ENCODE results near the gene DGKD. TPM values are rescaled to one million over a fixed set of nuclear protein-coding genes. Genes with fewer than 3 reads are reported as not detected.

DGKD gene
- total and polyA plus RNA-seq, 2 donors (not counting 1 experiment from before 2014, with no cell fraction given), result 224 to 396 TPM

DNA sequence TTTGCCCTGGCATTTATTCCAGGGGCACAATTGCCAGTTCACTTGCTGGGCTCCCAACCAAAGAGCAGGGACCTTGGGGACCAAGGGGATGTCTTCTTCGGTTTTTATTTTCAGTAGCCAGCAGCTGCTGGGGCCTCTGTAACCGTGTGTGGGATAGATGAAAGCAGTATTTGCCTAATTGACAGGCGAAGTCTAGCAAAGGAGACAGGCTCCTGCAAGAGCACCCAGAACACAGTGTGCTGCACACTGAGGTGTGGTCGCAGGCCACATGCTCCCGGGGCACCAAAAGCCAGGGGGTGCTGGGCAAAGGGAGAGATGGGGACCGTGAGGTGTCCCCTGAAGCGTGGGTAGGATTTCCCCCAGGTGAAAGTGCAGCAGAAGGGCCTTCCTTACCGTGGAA lies 41.4 kb upstream of the DGKD start:
- peak overlapping the region; percentile 57 for H3K27ac Mint-ChIP-seq
- DNase-seq (no peak), ATAC-seq (ENCODE audit: low read depth) (no peak)
- Histone ChIP-seq H3K4me2 (replicated peaks; ENCODE audit: low read depth, low read length, poor library complexity, severe bottlenecking) (peak overlapping the region; percentile 21), H3K36me3 (replicated peaks in 1 of 2; ENCODE audit: control extremely low read depth in 1 of 2, control insufficient read depth in 1 of 2, extremely low read depth in 1 of 2, insufficient read depth in 2 of 2, low read length in 1 of 2) (no peaks in the 10 kb centered on the region), H3K4me3 (ENCODE audit: control extremely low read depth in 1 of 5, extremely low read depth in 1 of 5, insufficient read depth in 1 of 5, low read depth in 2 of 5, low read length in 4 of 5) (no peak overlapping the region), H3K9me3 (ENCODE audit: control extremely low read depth in 1 of 3, control insufficient read depth in 2 of 3, insufficient read depth in 1 of 3, low read length in 2 of 3) (peaks cover 0 to 5% (median 0%) of the 10 kb centered on the region in 3 donors), H3K27ac (ENCODE audit: low read length in 2 of 2) (no peak overlapping the region), H3K9ac (ENCODE audit: low read length) (no peak overlapping the region), H3K27me3 (replicated peaks in 1 of 4; ENCODE audit: control extremely low read depth in 1 of 4, control insufficient read depth in 3 of 4, insufficient read depth in 4 of 4, low read length in 3 of 4) (no peaks in the 10 kb centered on the region), H3K4me1 (ENCODE audit: control insufficient read depth in 2 of 2, insufficient read depth in 2 of 2, low read length in 2 of 2) (peaks cover 22 to 35% of the 10 kb centered on the region in 2 donors), H3K79me2 (ENCODE audit: control insufficient read depth, insufficient read depth, low read length) (no peaks in the 10 kb centered on the region), H2AFZ (ENCODE audit: insufficient read depth, low read depth, low read length, poor library complexity, severe bottlenecking) (peak overlapping the region; percentile 16), H4K20me1 (ENCODE audit: control insufficient read depth, insufficient read depth, low read length, poor library complexity, severe bottlenecking) (no peaks in the 10 kb centered on the region)
- no peaks in the 10 kb centered on the region for H3K9me3 Mint-ChIP-seq (ENCODE audit: insufficient read depth)
- H3K27me3 Mint-ChIP-seq, result no peaks in the 10 kb centered on the region
- CTCF ChIA-PET, result interaction anchor here (0.7 to 0.9 kb wide), 2 partner anchors 25 to 72 kb away, joined by 3 to 4 read pairs; no protein-coding TSS in a partner anchor
- intact Hi-C loops (cut with micrococcal nuclease), result no loop called here
- 29% methylated on average over 7 of the region's 8 CpGs for WGBS (ENCODE audit: insufficient coverage)
- peaks cover 43% of the 10 kb centered on the region for H3K4me1 Mint-ChIP-seq
- H3K4me3 Mint-ChIP-seq, result no peak overlapping the region
- POLR2A ChIA-PET, result interaction anchor here (0.6 to 1.2 kb wide), 2 partner anchors 36 to 113 kb away, joined by 4 to 5 read pairs; no protein-coding TSS in a partner anchor
- TF ChIP-seq, protein P1, sequence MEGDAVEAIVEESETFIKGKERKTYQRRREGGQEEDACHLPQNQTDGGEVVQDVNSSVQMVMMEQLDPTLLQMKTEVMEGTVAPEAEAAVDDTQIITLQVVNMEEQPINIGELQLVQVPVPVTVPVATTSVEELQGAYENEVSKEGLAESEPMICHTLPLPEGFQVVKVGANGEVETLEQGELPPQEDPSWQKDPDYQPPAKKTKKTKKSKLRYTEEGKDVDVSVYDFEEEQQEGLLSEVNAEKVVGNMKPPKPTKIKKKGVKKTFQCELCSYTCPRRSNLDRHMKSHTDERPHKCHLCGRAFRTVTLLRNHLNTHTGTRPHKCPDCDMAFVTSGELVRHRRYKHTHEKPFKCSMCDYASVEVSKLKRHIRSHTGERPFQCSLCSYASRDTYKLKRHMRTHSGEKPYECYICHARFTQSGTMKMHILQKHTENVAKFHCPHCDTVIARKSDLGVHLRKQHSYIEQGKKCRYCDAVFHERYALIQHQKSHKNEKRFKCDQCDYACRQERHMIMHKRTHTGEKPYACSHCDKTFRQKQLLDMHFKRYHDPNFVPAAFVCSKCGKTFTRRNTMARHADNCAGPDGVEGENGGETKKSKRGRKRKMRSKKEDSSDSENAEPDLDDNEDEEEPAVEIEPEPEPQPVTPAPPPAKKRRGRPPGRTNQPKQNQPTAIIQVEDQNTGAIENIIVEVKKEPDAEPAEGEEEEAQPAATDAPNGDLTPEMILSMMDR (IDR thresholded peaks at IDR 0.05), result no peak
- TF ChIP-seq EZH2 (IDR thresholded peaks at IDR 0.05; ENCODE audit: borderline replicate concordance, insufficient read depth, low read depth, low read length, poor library complexity, severe bottlenecking), result no peak

DNA sequence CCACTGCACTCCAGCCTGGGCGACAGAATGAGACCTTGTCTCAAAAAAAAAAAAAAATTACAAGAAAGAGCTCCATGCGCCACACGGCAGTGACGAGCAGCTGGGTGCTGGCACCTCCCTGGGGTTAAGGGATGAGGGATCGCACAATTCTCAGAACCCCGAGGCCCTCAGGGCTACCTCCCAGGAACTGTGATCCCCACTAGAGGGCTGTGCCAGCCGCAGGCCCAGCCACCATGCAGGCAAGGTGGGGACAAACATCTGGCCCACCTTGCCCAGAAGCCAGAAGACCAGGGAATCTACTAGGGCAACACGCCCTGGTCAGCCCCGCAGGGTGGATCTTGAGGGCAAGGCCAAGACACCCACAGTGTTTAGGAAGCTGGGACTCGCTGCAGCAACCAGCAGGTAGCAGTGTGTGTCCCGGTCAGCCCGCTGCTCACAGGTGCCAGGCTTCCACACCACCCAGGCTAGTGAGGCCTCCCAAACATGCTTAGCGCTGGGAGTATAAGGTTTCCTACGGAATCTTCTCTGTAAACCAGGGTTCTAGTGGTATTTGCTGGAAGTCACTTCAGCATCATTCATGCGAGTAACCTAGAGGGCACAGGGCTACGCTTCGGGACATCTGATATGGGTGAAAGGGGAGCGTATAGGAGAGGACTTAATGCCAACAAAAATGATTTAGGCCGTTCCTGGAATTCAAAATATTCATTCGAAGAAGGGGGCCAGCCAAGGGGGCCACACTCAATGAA lies 39.9 kb upstream of the DGKD start:
- Mint-ChIP-seq H3K27ac (no peak overlapping the region), H3K4me1 (peaks cover 48% of the 10 kb centered on the region)

More for the DNA sequence above, 39.9 kb upstream of the DGKD start:
- no peaks in the 10 kb centered on the region for H4K20me1 ChIP-seq (ENCODE audit: control insufficient read depth, insufficient read depth, low read length, poor library complexity, severe bottlenecking)
- H3K27me3 ChIP-seq (replicated peaks in 1 of 4; ENCODE audit: control extremely low read depth in 1 of 4, control insufficient read depth in 3 of 4, insufficient read depth in 4 of 4, low read length in 3 of 4), result no peaks in the 10 kb centered on the region
- WGBS (ENCODE audit: insufficient coverage), result 95% methylated on average over 16 of the region's 20 CpGs
- H3K4me3 ChIP-seq (ENCODE audit: control extremely low read depth in 1 of 5, extremely low read depth in 1 of 5, insufficient read depth in 1 of 5, low read depth in 2 of 5, low read length in 4 of 5), result no peak overlapping the region
- Mint-ChIP-seq H3K27me3 (no peaks in the 10 kb centered on the region), H3K9me3 (ENCODE audit: insufficient read depth) (no peaks in the 10 kb centered on the region), H3K4me3 (no peak overlapping the region)
- H3K36me3 ChIP-seq (replicated peaks in 1 of 2; ENCODE audit: control extremely low read depth in 1 of 2, control insufficient read depth in 1 of 2, extremely low read depth in 1 of 2, insufficient read depth in 2 of 2, low read length in 1 of 2), result no peaks in the 10 kb centered on the region
- POLR2A ChIA-PET, result interaction anchor here (0.7 to 0.8 kb wide), 2 partner anchors 17 to 365 kb away, joined by 4 to 9 read pairs; no protein-coding TSS in a partner anchor
- H3K9me3 ChIP-seq (ENCODE audit: control extremely low read depth in 1 of 3, control insufficient read depth in 2 of 3, insufficient read depth in 1 of 3, low read length in 2 of 3), result peaks cover 0 to 7% (median 0%) of the 10 kb centered on the region in 3 donors
- TF ChIP-seq EZH2 (IDR thresholded peaks at IDR 0.05; ENCODE audit: borderline replicate concordance, insufficient read depth, low read depth, low read length, poor library complexity, severe bottlenecking), result no peak
- TF ChIP-seq, protein P1 (IDR thresholded peaks at IDR 0.05), result no peak
- CTCF ChIA-PET, result no interaction called here
- H3K4me1 ChIP-seq (ENCODE audit: control insufficient read depth in 2 of 2, insufficient read depth in 2 of 2, low read length in 2 of 2), result peaks cover 22 to 43% of the 10 kb centered on the region in 2 donors
- no peak overlapping the region for H3K27ac ChIP-seq (ENCODE audit: low read length in 2 of 2)
- no peaks in the 10 kb centered on the region for H3K79me2 ChIP-seq (ENCODE audit: control insufficient read depth, insufficient read depth, low read length)
- intact Hi-C loops (cut with micrococcal nuclease), result no loop called here
- no peak overlapping the region for H3K4me2 ChIP-seq (replicated peaks; ENCODE audit: low read depth, low read length, poor library complexity, severe bottlenecking)
- H2AFZ ChIP-seq (ENCODE audit: insufficient read depth, low read depth, low read length, poor library complexity, severe bottlenecking), result no peak overlapping the region
- H3K9ac ChIP-seq (ENCODE audit: low read length), result no peak overlapping the region
- DNase-seq (no peak), ATAC-seq (ENCODE audit: low read depth) (no peak)
